Endothelial cell of umbilical vein (primary cell): ENCODE results near the gene ABCA7. TPM values are rescaled to one million over a fixed set of nuclear protein-coding genes. Genes with fewer than 3 reads are reported as not detected.

ENCODE experiments used
- BruUV-seq: library from RNA; stranded (reverse); fragments of 400-500 nt; replicated peaks from 2 replicates; lab custom pipeline; 2021; lab: Mats Ljungman, UMichigan
- CTCF ChIA-PET: fragments of 300-600, 350-600 bp; sonication (Branson Sonifier 250); formaldehyde crosslinking; loops from one replicate; lab custom pipeline; 2021; ENCODE audit warnings: antibody characterized with exemption, inconsistent platforms; lab: Charles Lee
- POLR2A ChIA-PET: fragments of 300-600, 350-600 bp; sonication (Branson Sonifier 250); formaldehyde crosslinking; loops from one replicate; lab custom pipeline; 2021; ENCODE audit warnings: antibody characterized with exemption, inconsistent platforms; lab: Charles Lee
- DNase-seq: peaks from one replicate; pipeline ENCODE4 v3.0.0-alpha.2; 2011; ENCODE audit warnings: low read depth, low spot score
- FAIRE-seq: peaks from 2 replicates; lab custom pipeline; 2011; peaks lifted over from hg19 to GRCh38; lab: Jason Lieb, UNC
- H2AFZ ChIP-seq: 2 replicates; pipeline ENCODE4 v1.6.0; 2012; ENCODE audit warnings: low read depth, low read length, control low read depth, inconsistent platforms
- H3K27ac ChIP-seq: 2 replicates; pipeline ENCODE4 v1.5.1; 2011; ENCODE audit warnings: low read depth, mild to moderate bottlenecking, control low read depth, low read length, moderate library complexity; ENCODE audit not compliant: insufficient read depth
- H3K27me3 ChIP-seq, 2 experiments: 2 replicates each; pipeline versions ENCODE4 v1.6.0 to v1.6.1; 2011; ENCODE audit warnings: low read length in 2 of 2, mixed read lengths in 1 of 2; ENCODE audit not compliant: control insufficient read depth in 2 of 2, insufficient read depth in 2 of 2
- H3K36me3 ChIP-seq, 2 experiments: 2 replicates in 1 of 2; 3 replicates in 1 of 2; pipeline ENCODE4 v1.5.1; 2011; ENCODE audit warnings: low read length in 2 of 2, mild to moderate bottlenecking in 1 of 2, moderate library complexity in 1 of 2; ENCODE audit not compliant: control insufficient read depth in 2 of 2, insufficient read depth in 2 of 2; ENCODE audit errors: extremely low read depth in 1 of 2
- H3K4me1 ChIP-seq: 3 replicates; pipeline ENCODE4 v1.5.1; 2011; ENCODE audit warnings: mild to moderate bottlenecking, low read length; ENCODE audit not compliant: control insufficient read depth, insufficient read depth; ENCODE audit errors: extremely low read depth
- H3K4me2 ChIP-seq: 2 replicates; pipeline ENCODE4 v1.6.1; 2011; ENCODE audit warnings: low read length, control low read depth, mixed read lengths; ENCODE audit not compliant: insufficient read depth
- H3K4me3 ChIP-seq, 3 experiments: fragments of 200-600 bp in 1 of 3; sonication (generic), shearing (Covaris generic) in 1 of 3; replicated peaks in 1 of 3; 2 replicates each; pipeline ENCODE4 v1.5.1; 2011 to 2016; ENCODE audit warnings: control low read depth in 3 of 3, low read length in 3 of 3, mild to moderate bottlenecking in 2 of 3, inconsistent platforms in 1 of 3, low read depth in 1 of 3, moderate library complexity in 1 of 3; ENCODE audit not compliant: insufficient read depth in 1 of 3
- H3K79me2 ChIP-seq: 2 replicates; pipeline ENCODE4 v1.6.0; 2012; ENCODE audit warnings: low read length, inconsistent platforms; ENCODE audit not compliant: control insufficient read depth, insufficient read depth
- H3K9ac ChIP-seq: replicated peaks from 2 replicates; pipeline ENCODE3; 2011; ENCODE audit warnings: low read length, control low read depth; ENCODE audit not compliant: insufficient read depth; ENCODE audit errors: extremely low read depth
- H3K9me1 ChIP-seq: replicated peaks from 3 replicates; pipeline ENCODE4 v1.6.0; 2011; ENCODE audit warnings: mild to moderate bottlenecking, low read length; ENCODE audit not compliant: control insufficient read depth, insufficient read depth; ENCODE audit errors: extremely low read depth
- H3K9me3 ChIP-seq: replicated peaks from 2 replicates; pipeline ENCODE4 v1.5.1; 2012; ENCODE audit warnings: low read length, inconsistent platforms; ENCODE audit not compliant: control insufficient read depth, insufficient read depth
- H4K20me1 ChIP-seq: replicated peaks from 2 replicates; pipeline ENCODE3; 2011; ENCODE audit warnings: mild to moderate bottlenecking, low read length; ENCODE audit not compliant: control insufficient read depth, insufficient read depth; ENCODE audit errors: extremely low read depth
- FOS ChIP-seq: IDR thresholded peaks from 2 replicates; pipeline ENCODE4 v1.6.1; 2011; ENCODE audit warnings: mild to moderate bottlenecking, low read length, moderate library complexity, borderline replicate concordance; ENCODE audit not compliant: insufficient read depth
- GATA2 ChIP-seq: IDR thresholded peaks from 2 replicates; pipeline ENCODE4 v1.7.0; 2011; ENCODE audit warnings: low read depth, mild to moderate bottlenecking, moderate library complexity, mixed read lengths, low read length; ENCODE audit not compliant: insufficient read length, insufficient read depth
- MYC ChIP-seq: IDR thresholded peaks from one replicate; pipeline ENCODE4 v1.6.1; 2011; ENCODE audit warnings: mild to moderate bottlenecking, low read depth, low read length
- dilution Hi-C: fragments of 300-500 bp; cut with MboI; formaldehyde crosslinking; loops from one replicate; pipeline ENCODE4 v1.15.0; 2019; ENCODE audit warnings: low sequenced_read_pairs; ENCODE audit not compliant: extremely low pct_ligation_motif_present
- intact Hi-C: fragments of 100-400 bp; cut with micrococcal nuclease; formaldehyde crosslinking; loops from one replicate; pipeline ENCODE4 v1.10.0; 2022
- polyA plus RNA-seq, 4 experiments: library from polyadenylated mRNA; depleted of rRNA in 3 of 4; stranded (reverse) in 3 of 4; unstranded in 1 of 4; fragments of >200 nt; gene quantifications; 2 replicates each; pipeline versions ENCODE4 v1.2.1 to v1.2.3, GENCODE V29; 2011 to 2012; ENCODE audit warnings: missing spikeins in 1 of 4
- total RNA-seq: library from RNA; stranded (reverse); gene quantifications from 2 replicates; pipeline ENCODE4 v1.2.3, GENCODE V29; 2021
- TF ChIP-seq, protein P1 (sequence below), 2 donors: IDR thresholded peaks; 1 replicate in 1 of 2; 2 replicates in 1 of 2; pipeline ENCODE4 v1.5.1; 2011; ENCODE audit warnings: low read length in 2 of 2, mild to moderate bottlenecking in 2 of 2, moderate library complexity in 2 of 2, control low read depth in 1 of 2, inconsistent platforms in 1 of 2, low read depth in 1 of 2; ENCODE audit not compliant: insufficient read depth in 1 of 2; ENCODE audit errors: extremely low read depth in 1 of 2

The ABCA7 gene
- total and polyA plus RNA-seq, 2 donors (not counting 3 experiments of a cell fraction or from before 2014, with no cell fraction given), result 5.7 to 9.8 TPM

- no peaks in the 10 kb centered on the region for H4K20me1 ChIP-seq
Measured at GRCh38 chr19:1109032-1109551, 69.2 kb downstream of the ABCA7 start.

DNA sequence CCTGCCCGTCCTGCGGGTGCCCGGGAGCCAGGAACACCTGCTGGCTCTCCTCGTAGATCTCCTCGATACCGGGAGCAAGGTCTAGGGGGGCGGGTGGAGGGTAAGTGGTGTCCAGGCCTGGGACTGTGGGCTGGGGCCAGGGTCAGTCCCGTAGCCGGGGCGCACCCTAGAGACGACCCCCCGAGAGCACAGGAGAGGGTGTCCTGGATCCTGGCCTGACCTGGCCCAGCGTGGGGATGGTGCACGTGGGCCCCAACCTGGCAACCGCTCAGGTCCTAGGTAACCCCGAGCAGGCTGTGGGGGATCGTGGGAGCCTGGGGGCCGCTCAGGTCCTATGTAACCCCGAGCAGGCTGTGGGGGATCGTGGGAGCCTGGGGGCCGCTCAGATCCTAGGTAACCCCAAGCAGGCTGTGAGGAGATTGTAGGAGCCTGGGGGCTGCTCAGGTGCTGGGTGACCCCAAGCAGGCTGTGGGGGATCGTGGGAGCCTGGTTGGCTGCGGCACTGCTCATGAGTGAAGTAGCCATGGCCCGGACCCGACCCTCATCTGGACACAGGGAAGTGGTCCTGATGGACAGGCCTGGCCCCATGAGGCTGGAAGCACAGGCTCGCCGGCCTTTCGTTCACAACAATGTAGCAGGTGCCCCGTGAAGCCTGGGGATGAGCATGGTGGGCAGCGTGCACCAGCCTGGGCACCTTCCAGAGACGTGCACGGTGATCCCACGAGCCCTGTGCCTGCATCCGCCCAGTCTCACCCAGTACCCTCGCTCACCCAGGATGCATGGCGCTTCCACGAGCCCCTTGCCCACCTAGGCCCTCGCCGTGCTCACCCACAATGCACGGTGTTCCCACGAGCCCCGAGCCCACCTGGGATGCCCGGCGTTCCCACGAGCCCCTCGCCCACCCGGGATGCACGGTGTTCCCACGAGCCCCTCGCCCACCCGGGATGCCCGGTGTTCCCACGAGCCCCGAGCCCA lies 70.1 kb downstream of the ABCA7 start:
- Histone ChIP-seq H3K4me1 (peaks cover 8% of the 10 kb centered on the region), H3K9me1 (no peaks in the 10 kb centered on the region), H2AFZ (no peak overlapping the region), H3K79me2 (peaks cover 16% of the 10 kb centered on the region), H3K4me3 (no peak overlapping the region), H3K27ac (no peak overlapping the region), H3K9ac (no peak overlapping the region), H4K20me1 (no peaks in the 10 kb centered on the region), H3K27me3 (no peaks in the 10 kb centered on the region), H3K4me2 (no peak overlapping the region), H3K9me3 (no peaks in the 10 kb centered on the region), H3K36me3 (peaks cover 11 to 41% of the 10 kb centered on the region in 2 experiments)
- TF ChIP-seq MYC (no peak), GATA2 (no peak)
- TF ChIP-seq, protein P1, sequence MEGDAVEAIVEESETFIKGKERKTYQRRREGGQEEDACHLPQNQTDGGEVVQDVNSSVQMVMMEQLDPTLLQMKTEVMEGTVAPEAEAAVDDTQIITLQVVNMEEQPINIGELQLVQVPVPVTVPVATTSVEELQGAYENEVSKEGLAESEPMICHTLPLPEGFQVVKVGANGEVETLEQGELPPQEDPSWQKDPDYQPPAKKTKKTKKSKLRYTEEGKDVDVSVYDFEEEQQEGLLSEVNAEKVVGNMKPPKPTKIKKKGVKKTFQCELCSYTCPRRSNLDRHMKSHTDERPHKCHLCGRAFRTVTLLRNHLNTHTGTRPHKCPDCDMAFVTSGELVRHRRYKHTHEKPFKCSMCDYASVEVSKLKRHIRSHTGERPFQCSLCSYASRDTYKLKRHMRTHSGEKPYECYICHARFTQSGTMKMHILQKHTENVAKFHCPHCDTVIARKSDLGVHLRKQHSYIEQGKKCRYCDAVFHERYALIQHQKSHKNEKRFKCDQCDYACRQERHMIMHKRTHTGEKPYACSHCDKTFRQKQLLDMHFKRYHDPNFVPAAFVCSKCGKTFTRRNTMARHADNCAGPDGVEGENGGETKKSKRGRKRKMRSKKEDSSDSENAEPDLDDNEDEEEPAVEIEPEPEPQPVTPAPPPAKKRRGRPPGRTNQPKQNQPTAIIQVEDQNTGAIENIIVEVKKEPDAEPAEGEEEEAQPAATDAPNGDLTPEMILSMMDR (IDR thresholded peaks at IDR 0.05; ENCODE audit: extremely low read depth in 1 of 2, insufficient read depth in 1 of 2, low read depth in 1 of 2, low read length in 2 of 2), result no peak
- no TSS peak for BruUV-seq
- ChIA-PET CTCF (no interaction called here), POLR2A (no interaction called here)
- intact Hi-C loops (loop anchor here (5.0 to 10.0 kb wide), 2 partner anchors 82 to 175 kb away; no protein-coding TSS in a partner anchor), dilution Hi-C loops (no loop called here)
- FAIRE-seq, result no peak
- DNase-seq, result no peak

More at GRCh38 chr19:1109032-1109551, 69.2 kb downstream of the ABCA7 start:
- no peaks in the 10 kb centered on the region for H3K9me1 ChIP-seq
- ChIA-PET POLR2A (no interaction called here), CTCF (no interaction called here)
- H3K27ac ChIP-seq, result no peak overlapping the region
- H3K27me3 ChIP-seq, result no peaks in the 10 kb centered on the region
- peaks cover 11 to 36% of the 10 kb centered on the region in 2 experiments for H3K36me3 ChIP-seq
- dilution Hi-C loops (no loop called here), intact Hi-C loops (loop anchor here (10.0 kb wide), 1 partner anchor 174 kb away; no protein-coding TSS in a partner anchor)
- peaks cover 18% of the 10 kb centered on the region for H3K79me2 ChIP-seq
- no peak overlapping the region for H3K9ac ChIP-seq
- no peak overlapping the region for H3K4me2 ChIP-seq
- FAIRE-seq (no peak), DNase-seq (no peak)
- TSS peak; percentile 20 for BruUV-seq
- peaks cover 9% of the 10 kb centered on the region for H3K4me1 ChIP-seq
- H3K9me3 ChIP-seq, result no peaks in the 10 kb centered on the region
- no peak overlapping the region for H3K4me3 ChIP-seq
- TF ChIP-seq FOS, result no peak
- H2AFZ ChIP-seq, result no peak overlapping the region
